ENCODE measurements around the gene NPAS1. TPM values are rescaled to one million over a fixed set of nuclear protein-coding genes. Genes with fewer than 3 reads are reported as not detected.

The NPAS1 gene
- total RNA-seq, 1 experiment from 2014 or later = 4.6 TPM

DNA sequence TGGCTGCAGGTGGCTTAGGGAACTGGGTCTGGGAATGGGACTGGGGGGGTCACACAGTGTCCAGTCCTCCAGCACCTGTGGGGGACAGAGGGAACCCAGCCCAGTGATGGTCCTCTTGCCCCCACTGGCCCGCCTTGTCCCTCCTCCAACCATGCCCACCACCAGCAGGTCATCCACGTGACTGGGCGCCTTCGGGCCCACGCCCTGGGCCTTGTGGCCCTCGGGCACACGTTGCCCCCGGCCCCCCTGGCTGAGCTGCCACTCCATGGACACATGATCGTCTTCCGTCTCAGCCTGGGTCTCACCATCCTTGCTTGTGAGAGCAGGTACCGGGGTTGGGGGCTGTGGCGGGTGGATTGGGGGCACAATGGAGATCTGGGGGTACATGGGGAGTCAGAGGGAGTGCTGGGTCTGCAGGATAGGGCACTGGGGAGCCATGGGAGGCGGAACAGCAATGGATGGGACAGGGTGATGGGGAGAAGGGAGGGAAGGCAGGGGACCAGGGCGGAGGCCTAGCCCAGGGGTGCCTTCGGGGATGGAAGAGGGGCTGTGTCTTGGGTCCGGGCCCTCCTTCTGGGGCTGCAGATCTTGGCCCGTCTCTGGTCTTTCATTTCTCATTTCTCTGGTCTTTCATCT, 19.7 kb downstream of the NPAS1 start:
- intact Hi-C loops (cut with micrococcal nuclease) = loop anchor here (5.0 kb wide), 1 partner anchor 218 kb away; the partner anchor contains the start of gene CCDC9
- Histone ChIP-seq H3K4me1 (ENCODE audit: control insufficient read depth in 1 of 2, insufficient read depth in 2 of 2, low read length in 2 of 2) (peaks cover 19 to 25% of the 10 kb centered on the region in 2 experiments), H3K9me2 (ENCODE audit: insufficient read depth) (no peaks in the 10 kb centered on the region), H3K36me3 (ENCODE audit: control insufficient read depth in 1 of 2, insufficient read depth in 2 of 2, low read length in 2 of 2) (no peaks in the 10 kb centered on the region), H3K4me2 (ENCODE audit: low read length) (no peak overlapping the region), H3K4me3 (replicated peaks in 1 of 2; ENCODE audit: low read depth in 1 of 2, low read length in 2 of 2) (no peak overlapping the region), H3K27ac (ENCODE audit: low read depth, low read length) (no peak overlapping the region), H2AFZ (ENCODE audit: low read depth, low read length, poor library complexity, severe bottlenecking) (no peak overlapping the region), H3K79me2 (ENCODE audit: insufficient read depth, low read length) (no peaks in the 10 kb centered on the region), H3K9me3 (ENCODE audit: control insufficient read depth in 1 of 2, insufficient read depth in 1 of 2, low read depth in 1 of 2, low read length in 2 of 2) (no peaks in the 10 kb centered on the region), H3K27me3 (ENCODE audit: insufficient read depth, low read length) (no peaks in the 10 kb centered on the region), H4K20me1 (ENCODE audit: insufficient read depth) (no peaks in the 10 kb centered on the region), H3K9ac (ENCODE audit: low read length) (no peak overlapping the region)
- BruUV-seq (replicated peaks) = no TSS peak
- TF ChIP-seq TCF7L2 (IDR thresholded peaks at IDR 0.05; ENCODE audit: borderline replicate concordance, extremely low read depth, insufficient read depth, insufficient read length) = no peak
- no peak for TF ChIP-seq SRF (IDR thresholded peaks at IDR 0.05; ENCODE audit: low read depth)
- TF ChIP-seq EZH2phosphoT487 (IDR thresholded peaks at IDR 0.05; ENCODE audit: borderline replicate concordance) = no peak
- TF ChIP-seq, protein P1, sequence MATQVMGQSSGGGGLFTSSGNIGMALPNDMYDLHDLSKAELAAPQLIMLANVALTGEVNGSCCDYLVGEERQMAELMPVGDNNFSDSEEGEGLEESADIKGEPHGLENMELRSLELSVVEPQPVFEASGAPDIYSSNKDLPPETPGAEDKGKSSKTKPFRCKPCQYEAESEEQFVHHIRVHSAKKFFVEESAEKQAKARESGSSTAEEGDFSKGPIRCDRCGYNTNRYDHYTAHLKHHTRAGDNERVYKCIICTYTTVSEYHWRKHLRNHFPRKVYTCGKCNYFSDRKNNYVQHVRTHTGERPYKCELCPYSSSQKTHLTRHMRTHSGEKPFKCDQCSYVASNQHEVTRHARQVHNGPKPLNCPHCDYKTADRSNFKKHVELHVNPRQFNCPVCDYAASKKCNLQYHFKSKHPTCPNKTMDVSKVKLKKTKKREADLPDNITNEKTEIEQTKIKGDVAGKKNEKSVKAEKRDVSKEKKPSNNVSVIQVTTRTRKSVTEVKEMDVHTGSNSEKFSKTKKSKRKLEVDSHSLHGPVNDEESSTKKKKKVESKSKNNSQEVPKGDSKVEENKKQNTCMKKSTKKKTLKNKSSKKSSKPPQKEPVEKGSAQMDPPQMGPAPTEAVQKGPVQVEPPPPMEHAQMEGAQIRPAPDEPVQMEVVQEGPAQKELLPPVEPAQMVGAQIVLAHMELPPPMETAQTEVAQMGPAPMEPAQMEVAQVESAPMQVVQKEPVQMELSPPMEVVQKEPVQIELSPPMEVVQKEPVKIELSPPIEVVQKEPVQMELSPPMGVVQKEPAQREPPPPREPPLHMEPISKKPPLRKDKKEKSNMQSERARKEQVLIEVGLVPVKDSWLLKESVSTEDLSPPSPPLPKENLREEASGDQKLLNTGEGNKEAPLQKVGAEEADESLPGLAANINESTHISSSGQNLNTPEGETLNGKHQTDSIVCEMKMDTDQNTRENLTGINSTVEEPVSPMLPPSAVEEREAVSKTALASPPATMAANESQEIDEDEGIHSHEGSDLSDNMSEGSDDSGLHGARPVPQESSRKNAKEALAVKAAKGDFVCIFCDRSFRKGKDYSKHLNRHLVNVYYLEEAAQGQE (IDR thresholded peaks at IDR 0.05; ENCODE audit: low read depth) = no peak
- no peak for TF ChIP-seq SP1 (IDR thresholded peaks at IDR 0.05; ENCODE audit: low read depth)
- no peak for TF ChIP-seq ELF1 (IDR thresholded peaks at IDR 0.05; ENCODE audit: borderline replicate concordance, low read depth)
- ATAC-seq (no peak), DNase-seq (ENCODE audit: low read depth, low spot score) (no peak)
- RAD21 ChIA-PET (ENCODE audit: low non-redundant PET in 1 of 2, low total read pairs in 2 of 2, uncharacterized antibody in 2 of 2, unreplicated experiment in 2 of 2) = no interaction called here
- POLR2A ChIA-PET = no interaction called here
- CTCF ChIA-PET = no interaction called here
